ENCODE measurements around the gene LBH.
A peak's percentile ranks its signal among the peaks of the same experiment; 100 is the strongest.

The LBH gene

DNA sequence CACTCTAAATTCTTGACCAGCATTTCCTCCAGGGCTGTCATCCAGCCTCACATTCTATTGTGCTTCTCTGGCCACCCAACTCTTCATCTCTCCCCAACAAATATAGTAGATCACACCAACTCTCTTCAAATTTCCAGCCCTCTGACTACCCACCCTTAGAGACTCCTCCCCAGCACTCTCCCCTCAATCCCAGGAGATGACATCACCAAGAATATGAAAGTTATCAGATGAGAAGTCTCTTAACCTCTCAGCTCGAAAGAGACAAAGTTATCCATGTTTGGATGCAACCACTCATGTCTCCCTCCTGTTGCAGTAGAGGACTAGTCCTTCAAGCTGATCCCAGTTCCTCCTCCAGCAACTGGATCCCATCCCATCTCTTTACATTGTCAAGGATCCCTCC lies 47.1 kb downstream of the LBH start:
- DNase-seq = no peak

DNA sequence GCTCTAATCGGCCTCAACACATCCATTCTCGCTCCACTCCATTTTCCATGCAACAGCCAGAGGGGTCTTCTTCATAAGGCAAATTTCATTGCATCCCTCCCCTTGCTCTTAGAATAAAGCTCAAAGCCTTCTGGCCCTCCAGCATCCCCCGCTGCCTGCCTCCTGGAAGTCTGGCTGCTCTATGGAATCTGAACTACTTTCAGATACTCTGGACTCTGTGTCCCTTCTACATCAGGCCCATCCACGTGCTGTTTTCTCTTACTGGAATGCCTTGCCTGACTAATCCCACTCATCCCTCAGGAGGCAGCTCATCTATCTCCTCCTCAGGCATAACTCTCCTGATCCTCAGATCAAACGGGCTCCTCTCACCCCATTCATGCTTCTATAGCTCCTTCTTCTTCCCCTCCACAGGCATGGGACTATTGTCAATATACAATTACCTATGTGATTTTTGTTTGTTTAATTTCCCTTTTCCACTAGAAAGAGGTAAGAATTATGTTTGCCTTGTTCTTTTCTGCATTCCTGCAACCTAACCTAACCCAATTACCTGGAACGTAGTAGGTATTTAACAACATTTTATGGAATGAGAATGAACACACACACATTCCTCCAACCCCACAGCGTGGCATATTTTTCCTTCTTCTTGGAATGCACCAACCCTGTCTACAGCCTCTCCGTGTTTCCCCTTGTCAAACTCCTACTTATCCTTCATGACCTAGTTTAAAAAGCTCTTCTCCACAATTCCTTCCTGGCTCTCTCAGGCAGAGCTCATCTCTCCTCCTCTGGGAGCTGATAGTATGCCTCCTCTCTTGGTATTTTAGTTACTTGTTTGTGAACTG lies 49.5 kb downstream of the LBH start:
- DNase-seq = peak; percentile 36

DNA sequence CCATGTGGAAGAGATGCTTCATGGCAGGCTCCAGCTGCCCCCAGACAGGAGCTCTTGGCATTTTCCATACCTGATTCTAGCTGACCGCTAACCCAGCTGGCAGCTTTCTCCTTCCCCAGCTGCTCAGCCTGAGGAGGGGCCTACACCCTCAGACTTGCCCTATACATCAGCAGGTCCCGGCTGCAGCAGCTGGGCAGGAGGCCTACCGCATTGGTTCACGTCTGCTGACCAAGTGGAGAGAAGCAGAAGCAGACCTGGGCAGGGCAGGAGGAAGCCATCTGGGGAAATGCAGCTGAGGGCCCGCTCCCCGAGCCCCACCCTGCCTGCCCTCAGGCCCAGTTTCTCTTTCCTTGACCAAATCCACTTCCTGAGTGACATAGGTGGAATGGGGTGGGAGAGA lies 50.7 kb downstream of the LBH start:
- no peak for DNase-seq

- no peak for DNase-seq
These were observed 51.4 kb downstream of the LBH start for GRCh38 chr2:30282721-30283120.

GRCh38 chr2:30283931-30284565 lies 52.7 kb downstream of the LBH start:
- DNase-seq = no peak

- DNase-seq = no peak
These were observed 54.4 kb downstream of the LBH start for GRCh38 chr2:30285758-30286157.

DNA sequence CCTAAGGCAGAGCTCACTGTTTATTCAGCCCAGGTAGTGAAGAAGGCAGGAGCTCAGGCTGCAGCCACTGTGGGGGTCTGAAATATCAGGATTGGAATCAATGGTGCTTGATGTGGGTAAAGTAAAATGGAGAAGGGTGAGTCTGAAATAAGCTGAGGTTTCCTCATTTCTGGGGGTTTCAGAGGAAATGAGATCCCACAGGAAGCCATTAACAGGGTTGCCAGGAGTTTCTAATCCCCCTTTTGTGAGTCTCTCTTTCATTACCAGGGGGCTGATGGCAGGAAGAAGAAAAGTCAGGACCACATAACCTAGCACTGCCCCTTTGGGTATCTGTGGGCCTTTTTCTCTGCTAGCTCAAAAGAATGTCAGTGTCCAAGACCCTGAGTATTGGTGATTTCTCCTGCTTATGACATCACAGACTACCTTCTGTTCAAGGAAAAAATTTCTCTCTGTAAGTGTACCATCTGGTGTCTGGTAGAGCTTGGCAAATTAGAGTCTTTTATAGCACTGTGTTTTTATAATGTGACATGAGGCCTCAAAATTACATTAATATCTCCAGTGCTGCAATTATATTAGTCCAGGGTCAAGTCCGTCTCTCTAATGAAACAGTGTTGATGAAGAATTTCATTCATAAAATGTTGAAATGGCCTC lies 56.0 kb downstream of the LBH start:
- no peak for DNase-seq

DNA sequence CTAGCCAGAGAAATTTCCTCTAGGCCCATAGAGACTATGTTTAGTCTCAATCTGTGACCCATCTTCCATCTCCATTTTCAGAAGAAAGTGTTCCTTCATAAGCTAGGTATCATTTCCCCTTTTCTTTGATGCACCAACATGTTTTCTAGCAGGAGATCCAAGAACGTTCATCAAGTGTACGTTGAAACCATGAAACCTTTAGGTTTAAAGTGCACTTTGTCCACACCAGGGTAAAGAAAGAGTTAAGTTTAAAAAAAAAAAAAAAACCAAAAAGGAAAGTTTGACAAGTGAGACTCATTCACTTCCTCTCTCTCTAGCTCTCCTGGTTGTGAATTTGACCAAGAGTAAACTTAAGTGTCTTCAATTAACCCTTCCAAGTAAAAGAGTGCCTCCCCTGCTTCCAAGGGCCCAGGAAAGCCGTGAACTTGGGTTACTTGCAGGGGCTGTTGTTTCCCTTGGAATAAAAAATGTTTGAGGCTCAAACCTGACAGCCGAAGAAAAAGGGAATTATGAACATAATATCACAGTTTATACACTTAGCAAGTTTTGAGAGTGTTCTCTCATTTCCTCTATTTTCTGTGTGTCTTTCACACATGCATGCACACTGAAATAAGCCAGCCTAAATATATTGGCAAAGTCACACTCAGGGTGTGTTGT lies 56.7 kb downstream of the LBH start:
- no peak for DNase-seq

- peak; percentile 47 for DNase-seq
These were observed 57.2 kb downstream of the LBH start for GRCh38 chr2:30288561-30288960.

DNA sequence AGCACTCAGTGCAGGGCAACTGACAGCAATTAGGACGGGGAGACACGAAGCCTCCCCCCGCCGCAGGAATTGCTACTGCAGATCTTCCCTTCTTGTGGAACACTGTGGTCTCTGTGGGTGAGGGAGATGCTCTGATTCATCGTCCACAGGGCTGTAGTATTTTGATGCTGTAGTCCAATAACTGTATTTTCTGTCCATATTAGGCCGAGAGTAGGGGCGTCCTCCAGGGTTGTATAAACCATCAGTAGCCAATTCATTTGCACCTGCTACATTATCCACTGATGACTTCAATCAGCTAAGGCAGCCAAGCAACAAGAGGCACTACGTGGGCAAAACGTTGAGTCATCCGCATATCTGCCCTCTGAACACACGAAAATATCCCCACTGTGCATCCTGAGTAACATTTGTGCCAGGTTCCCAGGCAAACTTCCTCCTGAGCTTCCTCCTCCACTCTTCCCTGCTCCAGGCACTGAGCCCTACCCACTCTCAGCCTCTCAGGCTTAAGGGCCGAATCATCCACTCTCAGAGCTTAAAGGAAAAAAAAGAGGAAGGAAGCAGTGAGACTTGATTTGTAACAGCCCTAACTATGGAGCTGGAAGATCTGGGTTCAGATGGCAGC lies 62.1 kb downstream of the LBH start:
- DNase-seq = peak; percentile 82

- DNase-seq = no peak
These were observed 62.8 kb downstream of the LBH start for GRCh38 chr2:30294133-30294532.

DNA sequence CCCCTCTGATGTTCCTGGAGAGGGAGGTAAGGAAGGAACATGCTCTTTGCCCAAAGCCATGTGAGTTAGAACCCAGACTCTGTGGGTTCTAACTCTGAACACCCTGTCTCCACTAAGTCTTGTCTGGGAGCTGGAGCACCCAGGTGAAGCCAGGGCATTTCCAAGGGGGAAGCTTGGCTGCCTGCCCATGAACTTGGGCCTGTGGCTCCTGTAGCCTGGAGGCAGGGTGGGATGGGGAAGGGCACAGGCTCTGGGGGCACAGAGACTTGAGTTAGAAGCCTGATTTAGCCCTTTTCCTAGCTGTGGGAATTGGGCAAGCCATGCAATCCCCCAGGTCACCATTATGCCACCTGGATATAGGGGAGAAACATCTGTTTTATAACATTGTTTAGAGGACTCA lies 65.2 kb downstream of the LBH start:
- no peak for DNase-seq

- DNase-seq = no peak
These were observed 67.0 kb downstream of the LBH start for GRCh38 chr2:30298302-30298701.

- no peak for DNase-seq
These were observed 68.8 kb downstream of the LBH start for GRCh38 chr2:30300122-30300455.

DNA sequence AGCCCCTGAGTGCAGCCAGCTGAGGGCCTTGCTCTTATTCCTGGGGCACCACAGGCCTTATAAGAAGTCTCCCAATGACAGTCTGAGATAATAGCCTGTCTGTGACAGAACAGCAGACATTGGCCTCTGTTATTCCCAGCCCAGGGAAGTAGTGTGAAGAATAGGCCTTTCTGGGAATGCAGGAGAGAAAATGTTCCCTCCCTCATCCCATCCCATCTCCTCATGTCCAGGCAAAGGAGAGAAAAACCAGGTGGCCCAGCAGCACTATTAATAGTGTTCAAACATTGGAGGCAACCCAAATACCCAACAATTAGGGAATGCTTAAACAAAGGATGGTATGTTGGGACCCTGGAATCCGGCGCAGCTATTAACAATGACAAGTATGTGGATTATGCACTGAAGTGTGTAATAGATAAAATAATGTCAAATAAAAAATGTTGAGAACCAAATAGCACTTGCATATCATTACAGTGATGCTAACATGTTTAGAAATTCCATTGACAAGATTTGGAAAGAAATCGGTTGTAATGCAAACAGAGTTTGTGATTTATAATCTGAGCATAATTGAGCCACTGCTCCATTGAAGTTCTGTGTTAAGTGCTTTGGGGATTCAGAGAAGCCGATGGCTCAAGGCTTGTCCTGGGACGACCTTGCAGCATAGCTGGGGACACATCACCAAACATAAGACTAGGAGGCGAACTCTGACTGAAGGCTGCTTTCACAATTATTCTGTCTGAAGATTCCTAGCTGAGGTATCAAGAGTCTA lies 69.3 kb downstream of the LBH start:
- DNase-seq = peak; percentile 93

DNA sequence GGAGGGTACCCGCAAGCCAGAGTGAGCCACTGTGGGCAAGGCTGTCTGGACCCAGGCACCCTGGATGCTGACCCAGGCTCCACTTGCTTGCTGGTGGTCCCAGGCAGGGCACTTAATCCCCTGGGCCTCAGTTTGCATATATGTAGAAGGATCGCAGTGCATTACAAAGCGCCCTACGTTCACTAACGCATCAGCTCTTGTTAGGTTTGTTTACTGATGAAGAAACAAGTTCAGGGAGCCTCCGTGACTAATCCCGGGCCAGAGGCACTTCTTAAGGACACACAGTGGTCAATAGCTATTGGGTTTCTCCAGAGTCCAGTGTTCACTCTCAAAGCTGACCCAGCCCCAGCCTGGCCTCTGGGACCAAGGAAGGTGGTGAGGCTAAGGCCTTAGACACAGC lies 70.2 kb downstream of the LBH start:
- DNase-seq = no peak

- DNase-seq = no peak
These were observed 71.2 kb downstream of the LBH start for GRCh38 chr2:30302566-30302965.

DNA sequence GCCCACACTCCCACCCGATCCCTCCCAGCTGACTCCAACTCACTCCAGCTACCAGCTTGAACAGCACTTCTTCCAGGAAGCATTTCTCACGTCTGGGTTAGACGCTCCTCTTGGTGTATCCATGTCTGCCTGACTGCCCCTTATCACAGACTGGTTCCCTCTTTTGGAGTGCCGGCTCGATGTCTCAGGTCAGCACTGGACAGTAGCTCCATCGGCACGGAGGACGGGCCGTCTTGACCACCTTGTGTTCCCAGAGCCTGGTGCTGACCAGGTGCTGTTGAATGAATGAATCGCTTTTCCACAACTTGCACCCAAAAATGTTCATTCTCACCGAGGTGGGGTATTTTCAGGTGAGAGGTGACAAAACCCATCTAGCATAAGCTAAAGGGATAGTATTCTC lies 71.8 kb downstream of the LBH start:
- DNase-seq = no peak

- peak; percentile 47 for DNase-seq
These were observed 73.9 kb downstream of the LBH start for GRCh38 chr2:30305235-30305634.

- DNase-seq = peak; percentile 20
These were observed 75.2 kb downstream of the LBH start for GRCh38 chr2:30306522-30306921.

GRCh38 chr2:30308280-30308679 lies 76.9 kb downstream of the LBH start:
- no peak for DNase-seq
